K562 (cell line): ENCODE measurements around the gene MTMR10. TPM values are rescaled to one million over a fixed set of nuclear protein-coding genes. Genes with fewer than 3 reads are reported as not detected.
A peak's percentile ranks its signal among the peaks of the same experiment; 100 is the strongest.

Source experiments
- ATF1 ChIP-seq, 2 experiments: fragments of 450-650 bp in 1 of 2; IDR thresholded peaks; 2 replicates each; pipeline ENCODE4 v1.6.1; 2016; ENCODE audit warnings: missing compliant biosample characterization in 1 of 2, missing genetic modification characterization in 1 of 2
- EHMT2 ChIP-seq: fragments of 450-650 bp; IDR thresholded peaks from 2 replicates; pipeline ENCODE4 v1.6.1; 2018; ENCODE audit warnings: antibody characterized with exemption
- FIP1L1 ChIP-seq: fragments of 200-400 bp; formaldehyde crosslinking; IDR thresholded peaks from 2 replicates; pipeline ENCODE4 v1.6.1; 2018; ENCODE audit warnings: mild to moderate bottlenecking, low read depth, low read length; ENCODE audit not compliant: poor library complexity, severe bottlenecking
- HDGF ChIP-seq: fragments of 450-650 bp; IDR thresholded peaks from 2 replicates; pipeline ENCODE4 v1.6.1; 2016
- KAT7 ChIP-seq: sonication (generic); formaldehyde crosslinking; IDR thresholded peaks from 2 replicates; pipeline ENCODE4 v1.8.0; 2022; ENCODE audit warnings: missing genetic modification reagents, mild to moderate bottlenecking, borderline replicate concordance
- MLX ChIP-seq, 2 experiments: fragments of 450-650 bp in 1 of 2; sonication (generic) in 1 of 2; formaldehyde crosslinking; conservative IDR thresholded peaks; 2 replicates each; pipeline versions ENCODE4 v1.4.0 to v1.8.1; 2020 to 2022; ENCODE audit warnings: mild to moderate bottlenecking in 1 of 2, missing genetic modification reagents in 1 of 2
- NFE2 ChIP-seq: IDR thresholded peaks from 2 replicates; pipeline ENCODE4 v1.6.1; 2014; ENCODE audit warnings: antibody characterized with exemption, low read depth
- NR2C2 ChIP-seq, 2 experiments: fragments of 200-800 bp in 1 of 2; sonication (Bioruptor generic) in 1 of 2; sonication (generic) in 1 of 2; formaldehyde crosslinking in 1 of 2; IDR thresholded peaks; 2 replicates each; pipeline versions ENCODE4 v1.6.1 to v1.8.0; 2016 to 2022; ENCODE audit warnings: mild to moderate bottlenecking in 1 of 2, missing compliant biosample characterization in 1 of 2, missing genetic modification characterization in 1 of 2, missing genetic modification reagents in 1 of 2
- RFX7 ChIP-seq: fragments of 250-450 bp; sonication (Bioruptor Pico); IDR thresholded peaks from 2 replicates; pipeline ENCODE4 v1.5.1; 2021; ENCODE audit warnings: mild to moderate bottlenecking
- SIN3A ChIP-seq, 2 experiments: fragments of 150-350 bp in 1 of 2; IDR thresholded peaks; 2 replicates each; pipeline ENCODE4 v1.6.1; 2011 to 2016; ENCODE audit warnings: borderline replicate concordance in 2 of 2, low read depth in 2 of 2, low read length in 2 of 2, mild to moderate bottlenecking in 2 of 2, moderate library complexity in 2 of 2; ENCODE audit not compliant: control insufficient read depth in 1 of 2
- TAF15 ChIP-seq: fragments of 200-400 bp; formaldehyde crosslinking; IDR thresholded peaks from 2 replicates; pipeline ENCODE4 v1.6.1; 2017; ENCODE audit warnings: mild to moderate bottlenecking, low read depth, low read length, moderate library complexity
- THAP12 ChIP-seq: fragments of 250-450 bp; sonication (Bioruptor Pico); IDR thresholded peaks from 2 replicates; pipeline ENCODE4 v1.9.0; 2021; ENCODE audit warnings: mild to moderate bottlenecking, inconsistent platforms
- YY1 ChIP-seq, 3 experiments: IDR thresholded peaks; 2 replicates each; pipeline ENCODE4 v1.6.1; 2011; ENCODE audit warnings: low read length in 2 of 3, mild to moderate bottlenecking in 2 of 3, moderate library complexity in 2 of 3, borderline replicate concordance in 1 of 3, control low read depth in 1 of 3, low read depth in 1 of 3; ENCODE audit not compliant: insufficient read depth in 3 of 3, insufficient replicate concordance in 2 of 3, control insufficient read depth in 1 of 3, insufficient read length in 1 of 3; ENCODE audit errors: extremely low read depth in 1 of 3
- ZBTB17 ChIP-seq: fragments of 450-650 bp; formaldehyde crosslinking; IDR thresholded peaks from 2 replicates; pipeline ENCODE4 v1.4.0; 2020; ENCODE audit warnings: mild to moderate bottlenecking
- ZBTB8A ChIP-seq: fragments of 450-650 bp; IDR thresholded peaks from 2 replicates; pipeline ENCODE4 v1.6.1; 2018; ENCODE audit warnings: mild to moderate bottlenecking, moderate library complexity; ENCODE audit not compliant: partially characterized antibody
- ZHX1 ChIP-seq: fragments of 150-350 bp; conservative IDR thresholded peaks from 2 replicates; pipeline ENCODE4 v1.6.1; 2014; ENCODE audit warnings: low read length
- ZNF140 ChIP-seq: fragments of 250-450 bp; sonication (Bioruptor Pico); IDR thresholded peaks from 2 replicates; pipeline ENCODE4 v1.8.0; 2021; ENCODE audit warnings: moderate library complexity, mild to moderate bottlenecking, inconsistent platforms
- ZNF449 ChIP-seq: fragments of 250-450 bp; sonication (Bioruptor Pico); IDR thresholded peaks from 2 replicates; pipeline ENCODE4 v1.8.0; 2022; ENCODE audit warnings: moderate library complexity, mild to moderate bottlenecking, inconsistent platforms
- polyA plus RNA-seq, 8 experiments: library from polyadenylated mRNA; depleted of rRNA in 4 of 8; stranded (reverse) in 5 of 8; unstranded in 3 of 8; fragments of >200 nt; fragmentation: Nextera tagmentation in 2 of 8; fragmentation: Illumina TruSeq in 1 of 8; extraction: Ambion mirVana in 2 of 8; extraction: Trizol in 1 of 8; gene quantifications; 2 replicates each; pipeline versions ENCODE4 v1.2.1 to v1.2.3, GENCODE V29; 2011 to 2014; ENCODE audit warnings: inconsistent platforms in 1 of 8, missing spikeins in 1 of 8
- total RNA-seq, 7 experiments: library from RNA; depleted of rRNA in 6 of 7; stranded (reverse); fragments of >200 nt in 6 of 7; fragmentation: Illumina TruSeq in 2 of 7; extraction: Trizol in 2 of 7; gene quantifications; 2 replicates each; pipeline versions ENCODE4 v1.2.1 to v1.2.3, GENCODE V29; 2011 to 2021; ENCODE audit warnings: low replicate concordance in 1 of 7

Gene MTMR10
- total and polyA plus RNA-seq, 9 of the 15 experiments (the other 6 are each of a cell fraction or from before 2014, with no cell fraction given): 1.6 to 6.8 (median 4.8) TPM

GRCh38 chr15:30903497-30904187, 87.8 kb downstream of the MTMR10 start, which contains the start of gene FAN1 (continued):
- peak; percentile 6; the same call in 1 of the 2 replicates for TF ChIP-seq THAP12 (CRISPR knock-in tag)
- TF ChIP-seq RFX7 (CRISPR knock-in tag): no peak
- TF ChIP-seq NFE2: no peak
- no peak for TF ChIP-seq ZNF140 (CRISPR knock-in tag)
- no peak for TF ChIP-seq HDGF
- TF ChIP-seq KAT7 (CRISPR knock-in tag): no peak
- 0 out of 2 replicates have a peak, but pooled peaks have one; percentile 15 for TF ChIP-seq EHMT2
- no peak for TF ChIP-seq TAF15
- TF ChIP-seq ZBTB8A: no peak
- peak; percentile 24 for TF ChIP-seq FIP1L1
- peak; percentile 58 to 85; a peak in 2 of 4 replicates for TF ChIP-seq SIN3A (IDR thresholded peaks at IDR 0.05; ENCODE audit: borderline replicate concordance in 2 of 2, control insufficient read depth in 1 of 2, low read depth in 2 of 2, low read length in 2 of 2)
- peak in 2 of 3 experiments; percentile 62 to 74 for TF ChIP-seq YY1 (IDR thresholded peaks at IDR 0.05; ENCODE audit: borderline replicate concordance in 1 of 3, control insufficient read depth in 1 of 3, extremely low read depth in 1 of 3, insufficient read depth in 3 of 3, insufficient read length in 1 of 3, insufficient replicate concordance in 2 of 3, low read depth in 1 of 3, low read length in 2 of 3)
- 0 out of 4 replicates have a peak, but pooled peaks of 1 of the 2 experiments have one; percentile 70 for TF ChIP-seq MLX (CRISPR knock-in tag; conservative IDR thresholded peaks at IDR 0.05)
- no peak for TF ChIP-seq ZHX1
- TF ChIP-seq ZBTB17 (CRISPR knock-in tag): peak; percentile 99
- TF ChIP-seq ATF1 (CRISPR knock-in tag; IDR thresholded peaks at IDR 0.05): no peak
- TF ChIP-seq ATF1 (tag; IDR thresholded peaks at IDR 0.05): peak; percentile 62
- no peak; the same call in 1 of the 2 replicates for TF ChIP-seq ZNF449 (CRISPR knock-in tag)
- no peak for TF ChIP-seq NR2C2 (CRISPR knock-in tag; IDR thresholded peaks at IDR 0.05)
- peak; percentile 46; the same call in 1 of the 2 replicates for TF ChIP-seq NR2C2 (tag; IDR thresholded peaks at IDR 0.05)
